NCI-H1436 treated with DMSO at 0.1 percent for 48 hours (cell line): Measurements from ENCODE around the gene RPS15A.
"Not testable (repeated sequence)": the region's sequence is repeated elsewhere in the genome, so short reads cannot be mapped to it uniquely, and the experiment has no call there.

Source experiments
- DNase-seq: peaks from one replicate; lab custom pipeline; 2025; lab: John Stamatoyannopoulos, UW

Gene RPS15A

DNA sequence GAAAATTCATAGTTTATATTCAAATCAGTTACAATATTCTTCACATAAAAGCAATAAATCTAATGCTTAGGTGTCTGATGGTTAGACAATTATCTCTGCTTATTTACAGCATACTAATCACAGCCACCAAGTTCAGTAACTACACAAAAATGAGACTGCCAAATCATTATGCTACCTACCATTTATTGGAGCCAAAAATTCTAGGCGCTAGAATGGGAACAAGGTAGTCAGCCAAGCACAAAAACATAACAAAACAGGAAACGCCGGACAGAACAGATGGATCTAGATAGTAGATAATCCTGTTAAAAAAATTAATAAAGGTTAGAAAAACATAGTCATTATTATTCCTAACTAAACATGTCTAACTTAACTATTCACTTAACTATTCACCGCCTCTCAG lies 7.6 kb upstream of the RPS15A start:
- no peak for DNase-seq

DNA sequence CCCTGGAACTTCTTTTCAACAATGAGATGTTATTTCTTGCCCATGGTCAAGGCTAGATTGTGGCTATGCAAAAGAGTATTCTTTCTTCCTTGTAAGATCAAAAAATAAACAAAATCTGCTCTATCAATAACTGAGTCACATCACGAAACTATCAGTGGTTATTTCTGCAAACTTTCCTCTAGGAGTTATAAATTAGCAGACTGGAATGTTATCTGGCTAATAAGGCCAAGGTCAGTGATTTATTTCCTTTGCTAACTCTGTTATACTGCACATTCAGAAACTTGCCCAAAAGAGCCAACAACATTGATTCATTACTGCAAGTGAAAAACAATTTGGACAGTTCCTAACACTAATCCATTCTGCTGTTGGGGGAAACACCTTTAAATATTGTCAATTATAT lies 6.2 kb upstream of the RPS15A start:
- DNase-seq: no peak

DNA sequence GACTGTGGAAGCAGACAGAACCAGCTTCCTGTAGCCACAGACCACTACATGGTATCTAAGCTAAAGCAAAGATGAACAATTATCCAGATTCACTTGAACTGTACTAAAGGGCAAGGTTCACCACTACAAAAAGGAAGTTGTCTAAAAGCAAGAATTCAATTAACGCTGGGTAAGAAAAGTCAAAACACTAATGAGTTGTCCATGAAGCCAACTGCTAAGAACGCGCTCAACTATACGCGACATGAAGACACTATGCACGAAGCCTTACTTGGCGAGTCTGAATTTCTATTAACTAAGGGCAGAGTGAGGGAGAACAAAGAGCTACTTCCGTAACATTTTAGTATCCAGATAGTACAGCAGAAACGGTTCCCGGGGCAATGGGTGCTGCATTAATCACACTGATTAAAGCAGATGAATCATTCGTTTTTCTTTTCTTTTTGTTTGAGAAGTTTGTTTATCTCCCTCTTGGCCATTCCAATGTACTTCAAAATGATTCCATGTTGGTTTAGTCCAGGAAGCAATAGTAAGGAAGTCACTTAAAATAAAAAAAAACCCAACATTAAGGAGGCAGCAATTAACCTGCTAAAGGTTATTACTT lies 2.8 kb upstream of the RPS15A start:
- DNase-seq: no peak

DNA sequence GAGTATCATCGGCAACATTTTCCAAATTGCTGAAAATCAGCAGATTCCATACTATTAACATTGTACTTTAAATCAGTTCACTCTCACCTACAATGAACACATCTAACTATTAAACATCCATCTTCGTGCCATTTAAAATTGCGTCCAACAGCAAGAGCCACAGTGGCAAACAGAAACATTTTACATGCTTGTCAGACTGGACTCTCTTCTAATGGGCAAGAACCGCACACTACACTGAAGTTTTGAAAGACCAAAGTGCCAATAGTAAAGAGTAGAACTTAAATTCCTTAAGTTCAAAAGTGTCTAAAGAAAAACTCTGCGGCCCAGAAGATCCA lies 652 bp downstream of the RPS15A start:
- DNase-seq: no peak

DNA sequence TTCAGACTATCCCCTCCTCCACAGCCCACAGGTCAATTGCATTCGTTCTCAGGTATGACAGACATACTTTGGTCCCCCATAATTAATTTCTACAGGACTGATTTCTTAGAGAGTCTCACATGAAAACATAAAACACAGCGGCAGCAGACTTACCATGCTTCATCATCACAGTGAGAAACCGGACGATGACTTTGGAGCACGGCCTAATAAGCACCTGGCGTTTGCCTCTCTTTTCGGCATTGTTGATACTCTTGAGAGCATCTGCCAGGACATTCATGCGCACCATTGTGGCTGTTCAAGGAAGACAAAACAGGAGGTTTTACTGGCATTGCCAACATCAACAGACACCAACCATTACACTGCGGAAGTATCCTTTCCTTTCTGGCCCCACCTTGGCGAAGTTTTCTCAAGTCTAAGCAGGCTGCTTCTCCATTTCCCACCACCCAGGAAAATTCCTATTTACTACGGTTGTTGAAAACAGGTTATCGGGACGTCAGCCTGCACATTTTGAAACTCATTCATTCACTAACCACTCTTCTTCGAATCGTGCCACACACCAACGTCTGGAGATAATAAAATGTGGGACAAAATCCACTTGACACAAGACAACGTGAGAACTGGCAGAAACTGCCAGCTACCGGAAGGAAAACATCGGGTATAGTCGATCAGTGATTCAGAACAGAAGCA lies 1.2 kb downstream of the RPS15A start:
- no peak for DNase-seq

DNA sequence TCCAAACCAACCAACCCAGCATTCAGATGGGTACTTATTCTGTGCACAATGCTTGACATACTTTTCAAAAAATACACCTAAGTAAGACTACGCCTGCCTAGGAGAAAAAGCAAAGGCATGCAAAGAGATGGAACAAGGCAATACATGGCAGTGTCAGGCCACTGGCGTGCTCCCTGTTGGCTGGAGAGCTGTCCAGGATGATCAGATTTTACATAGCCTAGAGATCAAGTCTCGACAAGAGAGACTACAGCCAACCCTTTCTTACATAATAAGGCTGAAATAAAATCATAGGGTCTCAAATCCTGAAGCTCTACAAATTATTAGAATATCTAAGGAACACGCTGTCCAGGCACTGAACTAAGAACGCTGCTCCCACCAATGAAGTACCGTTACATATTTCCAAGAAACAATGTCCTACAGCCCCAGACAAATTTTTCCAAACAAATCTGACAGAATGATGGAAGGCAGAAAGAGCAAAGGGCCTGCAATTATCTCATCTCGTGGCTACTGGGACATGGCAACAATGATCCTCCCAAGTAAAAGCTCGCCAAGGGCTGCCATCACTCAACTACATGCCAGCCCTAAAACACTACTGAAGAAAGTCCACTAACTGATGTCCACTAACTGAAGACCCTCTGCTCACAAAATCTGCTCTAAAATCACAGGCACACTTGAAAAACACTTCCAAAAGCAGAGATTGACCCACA lies 5.1 kb downstream of the RPS15A start:
- no peak for DNase-seq

DNA sequence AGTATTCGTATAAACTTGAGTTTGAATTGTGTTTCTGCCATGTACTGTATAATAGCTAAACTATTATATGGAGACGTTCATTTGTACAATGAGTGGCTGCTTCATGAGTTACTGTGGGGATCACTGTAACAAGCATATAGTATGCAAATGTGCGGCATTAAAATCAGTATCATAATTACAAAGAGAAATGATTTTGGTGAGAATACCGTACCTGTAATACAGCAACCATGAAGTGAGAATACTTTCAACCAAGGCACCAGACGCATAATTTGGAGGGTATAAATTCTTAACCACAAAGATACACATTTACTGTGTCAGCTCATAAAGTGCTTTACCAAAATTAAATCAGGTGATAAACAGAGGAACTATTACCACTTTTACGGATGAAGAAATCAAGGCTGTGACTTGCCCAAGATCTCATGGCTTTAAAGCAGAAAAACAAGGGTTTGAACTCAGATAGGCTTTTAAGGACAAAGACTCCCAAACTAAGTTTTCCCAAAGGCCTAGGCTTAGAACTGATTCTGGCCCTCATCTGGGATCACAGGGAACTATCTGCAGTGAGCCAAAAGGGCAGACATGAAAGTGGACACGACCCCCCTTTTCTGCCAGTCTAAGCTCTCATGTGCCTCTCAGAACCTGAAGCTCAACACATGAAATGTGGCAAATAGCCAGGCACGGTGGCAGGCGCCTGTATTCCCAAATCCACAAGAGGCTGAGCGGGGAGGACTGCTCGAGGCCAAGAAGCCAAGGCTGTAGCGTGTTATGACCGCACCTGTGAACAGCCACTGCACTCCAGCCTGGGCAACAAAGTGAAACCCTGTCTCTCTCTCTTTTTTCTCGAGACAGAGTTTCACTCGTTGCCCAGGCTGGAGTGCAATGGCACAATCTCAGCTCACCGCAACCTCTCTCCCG lies 6.4 kb downstream of the RPS15A start:
- no peak for DNase-seq

DNA sequence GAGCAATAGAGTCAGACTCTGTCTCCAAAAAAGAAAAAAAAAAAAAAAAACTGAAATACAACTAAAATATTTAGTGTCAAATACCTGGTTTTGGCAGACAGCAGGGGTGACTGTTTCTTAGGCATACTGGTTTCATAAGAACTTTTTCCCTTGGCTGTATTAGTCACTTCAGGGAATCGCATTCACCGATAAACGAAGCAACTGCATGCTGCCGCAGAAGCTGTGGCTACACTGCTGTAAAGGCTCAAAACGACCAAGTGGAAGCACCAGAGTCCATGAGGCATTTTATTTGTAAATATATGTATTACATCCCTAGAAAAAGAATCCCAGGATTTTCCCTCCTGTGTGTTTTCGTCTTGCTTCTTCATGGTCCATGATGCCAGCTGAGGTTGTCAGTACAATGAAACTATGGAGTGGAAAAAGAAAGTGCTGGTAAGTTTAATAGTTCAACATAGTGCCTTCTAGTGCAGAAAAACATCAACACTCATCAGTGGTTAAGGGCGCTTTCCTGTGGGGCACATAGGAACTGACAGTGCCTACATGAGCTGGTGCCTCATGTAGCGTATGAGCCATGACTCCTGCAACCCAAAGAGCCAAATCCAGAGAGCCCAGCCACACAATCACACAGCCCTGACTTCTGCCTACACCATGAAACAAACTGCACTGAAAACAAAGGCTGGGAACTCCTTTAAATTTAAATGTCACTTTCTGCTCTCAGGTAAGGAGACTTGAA lies 7.3 kb downstream of the RPS15A start:
- DNase-seq: no peak

DNA sequence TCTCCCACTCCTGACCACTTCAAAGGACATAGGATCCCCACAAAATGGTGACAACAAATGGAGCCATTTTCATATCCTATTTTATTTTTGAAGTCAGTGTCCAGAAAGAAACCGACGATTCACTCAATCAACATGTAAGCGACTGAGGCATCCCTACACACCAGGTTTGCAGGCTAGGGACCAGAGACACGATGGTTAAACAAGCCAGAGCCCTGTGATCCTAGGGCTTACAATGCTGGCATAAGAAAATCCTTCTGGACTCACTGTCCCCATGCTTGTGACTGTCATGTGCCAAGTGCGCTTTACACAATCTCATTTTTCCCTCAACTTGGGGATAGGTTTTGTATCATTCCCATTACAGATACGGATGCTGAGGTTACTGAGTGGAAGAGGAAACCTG lies 8.9 kb downstream of the RPS15A start:
- DNase-seq: not testable (repeated sequence)

DNA sequence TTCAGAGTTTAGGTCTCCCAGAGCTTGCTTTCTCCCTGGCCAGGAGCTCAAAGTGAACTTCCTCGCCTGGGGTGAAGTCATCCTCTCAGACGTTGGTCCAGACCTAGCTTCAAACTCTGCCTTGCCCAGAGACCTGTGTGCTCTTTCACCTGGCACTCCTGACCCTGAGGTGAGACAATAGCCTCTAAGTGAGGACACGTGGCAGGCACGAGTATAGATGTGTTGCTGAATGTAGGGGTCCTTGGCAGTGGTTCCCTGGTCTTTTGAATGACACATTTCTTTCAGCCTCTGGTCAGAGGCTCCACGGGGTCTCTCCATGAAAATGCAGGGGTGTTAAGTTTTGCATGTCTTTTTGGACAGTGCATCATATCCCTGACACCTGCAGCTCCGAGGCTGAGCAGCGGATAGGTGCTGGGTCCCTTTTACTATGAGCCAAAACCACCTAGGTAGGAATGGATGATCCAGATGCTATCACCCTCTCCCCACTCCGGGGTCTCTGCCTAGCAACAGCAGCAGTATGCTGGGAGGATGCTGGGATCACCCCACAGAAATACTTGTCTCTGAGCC lies 9.6 kb downstream of the RPS15A start:
- DNase-seq: not testable (repeated sequence)

DNA sequence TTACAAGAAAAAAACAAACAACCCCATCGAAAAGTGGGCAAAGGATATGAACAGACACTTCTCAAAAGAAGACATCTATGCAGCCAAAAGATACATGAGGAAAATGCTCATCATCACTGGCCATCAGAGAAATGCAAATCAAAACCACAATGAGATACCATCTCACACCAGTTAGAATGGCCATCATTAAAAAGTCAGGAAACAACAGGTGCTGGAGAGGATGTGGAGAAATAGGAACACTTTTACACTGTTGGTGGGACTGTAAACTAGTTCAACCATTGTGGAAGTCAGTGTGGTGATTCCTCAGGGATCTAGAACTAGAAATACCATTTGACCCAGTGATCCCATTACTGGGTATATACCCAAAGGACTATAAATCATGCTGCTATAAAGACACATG lies 12.5 kb downstream of the RPS15A start:
- not testable (repeated sequence) for DNase-seq

DNA sequence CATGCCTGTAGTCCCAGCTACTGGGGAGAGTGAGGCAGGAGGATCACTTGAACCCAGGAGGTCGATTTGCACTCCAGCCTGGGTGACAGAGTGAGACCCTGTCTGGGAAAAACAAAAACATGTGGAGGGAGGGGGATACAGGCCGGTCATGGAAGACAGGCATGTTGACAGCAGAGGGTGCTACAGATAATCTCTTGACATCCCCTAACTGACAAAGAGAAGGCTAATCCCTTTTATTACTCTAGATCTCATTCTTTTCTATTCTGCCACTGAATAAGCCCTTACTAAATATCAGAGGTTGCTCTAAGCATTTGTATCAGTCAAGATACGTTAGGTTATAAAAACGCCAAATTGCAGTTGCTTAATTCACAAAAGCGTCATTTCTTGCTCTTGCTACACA lies 13.8 kb downstream of the RPS15A start:
- not testable (repeated sequence) for DNase-seq

DNA sequence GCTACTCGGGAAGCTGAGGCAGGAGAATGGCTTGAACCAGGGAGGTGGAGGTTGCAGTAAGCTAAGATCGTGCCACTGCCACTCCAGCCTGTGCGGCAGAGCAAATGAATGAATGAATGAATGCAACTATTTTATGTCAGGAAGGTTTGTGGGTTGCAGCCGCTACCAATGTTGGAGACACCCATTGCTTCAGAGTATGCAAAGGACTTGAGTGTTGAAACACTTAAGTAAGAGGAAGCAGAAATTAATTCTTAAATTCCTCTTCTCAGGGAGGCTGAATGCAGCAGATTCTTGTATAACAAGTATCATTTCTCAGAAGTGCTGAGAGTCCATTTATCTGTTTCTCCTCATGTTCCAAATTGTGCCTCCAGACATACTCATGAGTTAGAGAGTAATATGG lies 15.5 kb downstream of the RPS15A start:
- DNase-seq: not testable (repeated sequence)

DNA sequence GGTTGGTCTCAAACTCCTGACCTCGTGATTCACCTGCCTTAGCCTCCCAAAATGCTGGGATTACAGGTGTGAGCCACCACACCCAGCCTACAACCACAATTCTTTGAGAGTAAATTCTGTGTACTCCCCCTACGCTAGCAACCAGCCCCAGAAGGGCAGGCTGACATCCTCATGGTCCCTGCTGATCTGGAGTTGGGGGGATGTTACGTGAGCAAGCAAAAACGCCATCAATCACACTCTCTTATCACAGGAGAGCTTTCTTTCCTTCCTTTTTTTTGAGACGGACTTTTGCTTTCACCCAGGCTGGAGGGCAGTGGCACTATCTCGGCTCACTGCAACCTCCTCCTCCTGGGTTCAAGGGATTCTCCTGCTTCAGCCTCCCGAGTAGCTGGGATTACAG lies 18.0 kb downstream of the RPS15A start:
- DNase-seq: not testable (repeated sequence)

DNA sequence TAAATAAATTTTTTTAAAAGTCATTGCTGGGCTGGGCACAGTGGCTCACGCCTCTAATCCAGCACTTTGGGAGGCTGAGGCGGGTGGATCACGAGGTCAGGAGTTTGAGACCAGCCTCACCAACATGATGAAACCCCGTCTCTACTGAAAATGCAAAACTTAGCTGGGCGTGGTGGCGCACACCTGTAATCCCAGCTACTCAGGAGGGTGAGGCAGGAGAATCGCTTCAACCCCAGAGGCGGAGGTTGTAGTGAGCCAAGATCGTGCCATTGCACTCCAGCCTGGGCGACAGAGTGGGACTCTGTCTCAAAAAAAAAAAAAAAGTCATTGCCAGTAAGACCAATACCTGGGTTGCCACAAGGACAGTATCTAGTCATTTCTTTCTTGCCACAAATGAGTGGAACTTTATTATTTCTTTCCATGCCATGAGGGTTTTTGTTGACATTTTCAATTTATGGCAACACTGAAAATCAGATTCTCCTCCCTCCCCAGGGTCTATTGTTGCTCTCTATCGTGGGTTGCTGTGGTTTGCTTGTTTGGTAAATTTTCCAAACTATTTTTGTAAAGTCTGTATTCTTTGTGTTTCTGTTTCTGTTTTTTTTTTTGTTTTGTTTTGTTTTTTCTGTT lies 19.7 kb downstream of the RPS15A start:
- DNase-seq: not testable (repeated sequence)

DNA sequence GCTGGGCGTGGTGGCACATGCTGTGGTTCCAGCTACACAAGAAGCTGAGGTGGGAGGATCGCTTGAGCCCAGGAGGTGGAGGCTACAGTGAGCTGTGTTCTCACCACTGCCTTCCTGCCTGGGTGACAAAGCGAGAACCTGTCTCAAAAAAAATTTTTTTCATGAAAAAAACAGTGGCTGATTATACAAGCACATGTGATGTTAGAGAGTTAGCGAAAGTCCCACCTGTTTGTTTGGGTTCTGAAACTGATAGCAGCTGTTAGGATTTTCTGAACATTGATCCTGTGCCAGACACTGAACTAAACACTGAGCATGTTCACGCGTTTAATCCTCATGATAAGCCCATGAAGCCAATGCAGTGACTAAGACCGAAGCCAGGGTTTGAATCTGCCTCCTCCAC lies 22.9 kb downstream of the RPS15A start:
- not testable (repeated sequence) for DNase-seq

DNA sequence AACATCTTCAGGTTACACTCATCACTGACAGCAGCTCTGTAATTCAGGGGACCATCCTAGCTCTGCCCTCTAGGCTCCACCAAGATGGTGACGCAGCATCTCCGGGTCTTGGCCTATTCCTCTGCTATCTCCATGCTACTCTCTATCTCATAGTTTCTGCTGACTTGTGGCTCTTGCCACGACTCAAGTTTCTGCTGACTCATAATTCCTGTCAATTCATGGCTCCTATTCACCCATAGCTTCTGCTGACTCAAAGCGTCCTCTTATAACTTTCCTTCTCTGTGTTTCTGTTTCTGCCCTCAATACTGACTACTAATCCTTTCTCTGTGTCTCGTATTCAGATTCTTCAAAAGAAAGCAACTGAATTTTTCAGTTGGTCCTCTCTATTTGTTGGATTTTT lies 27.4 kb downstream of the RPS15A start:
- DNase-seq: not testable (repeated sequence)

DNA sequence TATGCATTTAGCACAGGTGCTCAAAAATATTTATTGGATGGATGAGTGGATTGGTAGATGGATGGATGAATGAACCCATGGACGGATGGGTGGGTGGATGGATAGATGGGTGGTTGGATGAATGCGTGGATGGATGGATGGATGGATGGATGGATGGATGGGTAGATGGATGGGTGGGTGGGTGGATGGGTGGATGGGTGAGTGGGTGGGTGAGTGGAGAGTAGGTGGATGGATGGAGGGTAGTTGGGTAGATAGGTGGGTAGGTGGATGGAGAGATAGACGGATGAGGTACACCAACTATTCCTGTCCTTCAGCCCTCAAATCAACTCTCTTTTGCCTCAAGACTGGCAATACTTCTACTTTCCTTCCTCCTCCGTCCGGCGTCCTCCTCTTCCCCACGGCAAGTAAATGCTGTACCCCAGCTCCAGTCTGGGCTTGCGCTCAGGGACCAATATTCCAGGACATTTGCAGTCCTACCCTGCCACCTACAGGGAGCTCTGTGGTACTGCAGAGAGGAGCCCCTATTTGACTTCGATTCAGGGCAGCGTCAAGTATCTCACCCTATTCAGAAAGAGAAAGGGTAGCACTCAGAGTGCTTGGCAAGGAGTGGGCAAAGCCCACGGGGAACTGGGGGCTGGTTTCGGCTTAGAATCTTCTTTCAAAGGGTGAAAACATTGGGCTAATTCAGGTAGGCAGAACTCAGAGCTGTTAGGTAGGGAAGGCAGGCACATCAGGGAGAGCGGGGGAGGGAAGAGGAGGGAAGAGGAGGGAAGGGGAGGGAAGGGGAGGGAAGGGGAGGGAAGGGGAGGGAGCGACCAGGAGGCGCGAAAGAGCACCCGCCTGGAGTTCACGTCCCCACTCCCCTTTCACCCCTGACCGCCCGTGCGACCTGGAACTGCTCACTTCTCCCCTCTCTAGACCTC lies 30.3 kb downstream of the RPS15A start:
- not testable (repeated sequence) for DNase-seq

DNA sequence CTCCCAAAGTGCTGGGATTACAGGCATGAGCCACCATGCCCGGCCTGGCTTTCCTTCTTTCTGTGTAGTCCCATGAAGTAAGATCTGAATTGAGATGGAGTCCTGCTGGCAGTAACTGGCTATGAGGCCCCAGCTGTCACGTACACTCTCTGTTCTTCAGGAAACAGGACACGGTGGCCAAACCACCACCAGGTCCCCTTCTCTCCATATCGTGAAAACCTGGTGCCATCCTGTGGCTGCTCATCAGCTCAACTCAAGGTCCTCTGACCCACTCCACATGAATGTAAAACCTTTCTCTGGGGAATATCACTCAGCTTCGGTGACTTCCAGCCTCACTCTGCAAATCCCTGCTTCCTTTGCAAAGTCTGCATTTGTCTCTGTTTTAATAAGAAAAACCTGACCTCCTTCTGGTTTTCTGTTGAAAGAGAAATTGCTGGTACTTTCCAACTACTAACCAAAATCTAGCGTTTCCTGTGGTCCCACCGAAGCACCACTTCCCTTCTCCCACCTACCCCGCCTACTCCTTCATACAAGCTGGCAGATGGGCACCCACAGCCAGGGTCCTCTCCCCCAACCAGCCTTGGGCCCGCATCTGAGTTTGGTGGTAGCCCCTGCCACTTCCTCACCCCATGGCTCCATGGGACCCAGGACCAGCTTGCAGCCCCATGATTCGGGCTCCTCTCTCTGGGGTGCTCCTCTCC lies 32.0 kb downstream of the RPS15A start:
- DNase-seq: not testable (repeated sequence)
